ENCODE data around the gene NCAPH2. TPM values are rescaled to one million over a fixed set of nuclear protein-coding genes. Genes with fewer than 3 reads are reported as not detected.

NCAPH2 gene
- total RNA-seq, 4 donors from 2014 or later: 34.8 to 45.0 (median 42.1) TPM

GRCh38 chr22:50485221-50486131, 22.5 kb upstream of the NCAPH2 start:
- Histone ChIP-seq H3K4me1 (peaks cover 0 to 19% (median 0%) of the 10 kb centered on the region in 3 donors), H3K36me3 (no peaks in the 10 kb centered on the region), H3K9me3 (no peaks in the 10 kb centered on the region), H3K27ac (no peak overlapping the region), H3K4me3 (no peak overlapping the region), H3K27me3 (peaks cover 91% of the 10 kb centered on the region)
- WGBS, 2 donors (ENCODE audit: low coverage in 1 of 2): 52 to 70% methylated on average over 7 to 12 of the region's 29 CpGs
- TF ChIP-seq CTCF (IDR thresholded peaks at IDR 0.05) (no peak), POLR2AphosphoS5 (IDR thresholded peaks at IDR 0.05) (no peak), POLR2A (IDR thresholded peaks at IDR 0.05) (no peak), EP300 (IDR thresholded peaks at IDR 0.05) (no peak)
- ATAC-seq: no peak

- Histone ChIP-seq H3K4me3 (no peak within 1 kb of the TSS), H3K27ac (no peak within 1 kb of the TSS), H3K4me1 (peaks cover 0 to 8% (median 0%) of the 10 kb centered on the region in 3 donors), H3K27me3 (peaks cover 78% of the 10 kb centered on the region), H3K9me3 (no peaks in the 10 kb centered on the region), H3K36me3 (no peaks in the 10 kb centered on the region)
- no CpG with 5 or more reads among the region's 23 CpGs for WGBS, 2 donors (ENCODE audit: low coverage in 1 of 2)
- TF ChIP-seq POLR2A (IDR thresholded peaks at IDR 0.05): no peak
- no peak for TF ChIP-seq EP300 (IDR thresholded peaks at IDR 0.05)
- no peak for TF ChIP-seq POLR2AphosphoS5 (IDR thresholded peaks at IDR 0.05)
- no peak for TF ChIP-seq CTCF (IDR thresholded peaks at IDR 0.05)
- ATAC-seq: no peak
Observed at GRCh38 chr22:50486561-50487289, 21.3 kb upstream of the NCAPH2 start, which contains the start of gene MIOX. MIOX (plus strand) TSS chr22:50486859; CDS start chr22:50486898, 39 bp downstream.

GRCh38 chr22:50487290-50488005, 20.6 kb upstream of the NCAPH2 start:
- peaks cover 0 to 1% (median 0%) of the 10 kb centered on the region in 3 donors for H3K4me1 ChIP-seq
- H3K9me3 ChIP-seq: no peaks in the 10 kb centered on the region
- TF ChIP-seq CTCF (IDR thresholded peaks at IDR 0.05): no peak
- H3K36me3 ChIP-seq: no peaks in the 10 kb centered on the region
- no peak for ATAC-seq
- no CpG with 5 or more reads among the region's 23 CpGs for WGBS, 2 donors (ENCODE audit: low coverage in 1 of 2)
- H3K27ac ChIP-seq: no peak overlapping the region
- peaks cover 71% of the 10 kb centered on the region for H3K27me3 ChIP-seq
- H3K4me3 ChIP-seq: no peak overlapping the region

GRCh38 chr22:50488006-50488677, 19.9 kb upstream of the NCAPH2 start:
- Histone ChIP-seq H3K4me1 (no peaks in the 10 kb centered on the region), H3K27me3 (peaks cover 64% of the 10 kb centered on the region), H3K4me3 (no peak overlapping the region), H3K27ac (no peak overlapping the region), H3K9me3 (no peaks in the 10 kb centered on the region), H3K36me3 (no peaks in the 10 kb centered on the region)
- ATAC-seq: no peak
- TF ChIP-seq POLR2AphosphoS5 (IDR thresholded peaks at IDR 0.05) (no peak), CTCF (IDR thresholded peaks at IDR 0.05) (no peak), EP300 (IDR thresholded peaks at IDR 0.05) (no peak), POLR2A (IDR thresholded peaks at IDR 0.05) (no peak)
- 100% methylated on average over 1 of the region's 18 CpGs; no CpG with 5 or more reads in 1 of the 2 donors for WGBS, 2 donors (ENCODE audit: low coverage in 1 of 2)

Measured in gastroesophageal sphincter (tissue), 4 donors.